ENCODE results near the gene CDHR3.

CDHR3 gene

GRCh38 chr7:106047818-106048705 lies 85.0 kb downstream of the CDHR3 start:
- no peaks in the 10 kb centered on the region for H3K36me3 ChIP-seq (ENCODE audit: control insufficient read depth, insufficient read depth, low read length)
- TF ChIP-seq CTCF (IDR thresholded peaks at IDR 0.05; ENCODE audit: insufficient read depth, low read length, poor library complexity, severe bottlenecking) = no peak
- no peak for DNase-seq (ENCODE audit: extremely low read depth, insufficient read length)
- H3K4me3 ChIP-seq (replicated peaks; ENCODE audit: low read depth, low read length) = no peak overlapping the region
- H3K27me3 ChIP-seq (replicated peaks; ENCODE audit: control insufficient read depth, insufficient read depth, low read length) = peaks cover 4% of the 10 kb centered on the region

GRCh38 chr7:106048706-106049020 lies 85.6 kb downstream of the CDHR3 start:
- Histone ChIP-seq H3K27me3 (replicated peaks; ENCODE audit: control insufficient read depth, insufficient read depth, low read length) (peaks cover 4% of the 10 kb centered on the region), H3K4me3 (replicated peaks; ENCODE audit: low read depth, low read length) (no peak overlapping the region), H3K36me3 (ENCODE audit: control insufficient read depth, insufficient read depth, low read length) (no peaks in the 10 kb centered on the region)
- no peak for TF ChIP-seq CTCF (IDR thresholded peaks at IDR 0.05; ENCODE audit: insufficient read depth, low read length, poor library complexity, severe bottlenecking)
- DNase-seq (ENCODE audit: extremely low read depth, insufficient read length) = no peak

- no peak overlapping the region for H3K4me3 ChIP-seq (replicated peaks; ENCODE audit: low read depth, low read length)
- H3K27me3 ChIP-seq (replicated peaks; ENCODE audit: control insufficient read depth, insufficient read depth, low read length) = peaks cover 2% of the 10 kb centered on the region
- H3K36me3 ChIP-seq (ENCODE audit: control insufficient read depth, insufficient read depth, low read length) = no peaks in the 10 kb centered on the region
- no peak for DNase-seq (ENCODE audit: extremely low read depth, insufficient read length)
- TF ChIP-seq CTCF (IDR thresholded peaks at IDR 0.05; ENCODE audit: insufficient read depth, low read length, poor library complexity, severe bottlenecking) = no peak
Observed at GRCh38 chr7:106049139-106049752, 86.2 kb downstream of the CDHR3 start.

- DNase-seq (ENCODE audit: extremely low read depth, insufficient read length) = no peak
- H3K27me3 ChIP-seq (replicated peaks; ENCODE audit: control insufficient read depth, insufficient read depth, low read length) = no peaks in the 10 kb centered on the region; the same call in none of the 2 replicates
- no peak overlapping the region for H3K4me3 ChIP-seq (replicated peaks; ENCODE audit: low read depth, low read length)
- H3K36me3 ChIP-seq (ENCODE audit: control insufficient read depth, insufficient read depth, low read length) = no peaks in the 10 kb centered on the region
- peak; percentile 31 for TF ChIP-seq CTCF (IDR thresholded peaks at IDR 0.05; ENCODE audit: insufficient read depth, low read length, poor library complexity, severe bottlenecking)
Observed at GRCh38 chr7:106050002-106050745, 87.1 kb downstream of the CDHR3 start.

- DNase-seq (ENCODE audit: extremely low read depth, insufficient read length) = no peak
- Histone ChIP-seq H3K27me3 (replicated peaks; ENCODE audit: control insufficient read depth, insufficient read depth, low read length) (no peaks in the 10 kb centered on the region; the same call in none of the 2 replicates), H3K4me3 (replicated peaks; ENCODE audit: low read depth, low read length) (no peak overlapping the region), H3K36me3 (ENCODE audit: control insufficient read depth, insufficient read depth, low read length) (no peaks in the 10 kb centered on the region)
- TF ChIP-seq CTCF (IDR thresholded peaks at IDR 0.05; ENCODE audit: insufficient read depth, low read length, poor library complexity, severe bottlenecking) = no peak
Observed at GRCh38 chr7:106050746-106051117, 87.7 kb downstream of the CDHR3 start.
